K562 (cell line): ENCODE results near the gene FAM186B. TPM values are rescaled to one million over a fixed set of nuclear protein-coding genes. Genes with fewer than 3 reads are reported as not detected.

Source experiments
- BCOR ChIP-seq: fragments of 450-650 bp; IDR thresholded peaks from 2 replicates; pipeline ENCODE4 v1.6.1; 2016
- EZH2 ChIP-seq: IDR thresholded peaks from 2 replicates; pipeline ENCODE4 v1.6.1; 2012; ENCODE audit warnings: low read depth, mild to moderate bottlenecking, inconsistent platforms, low read length, borderline replicate concordance
- FOXM1 ChIP-seq, 2 experiments: fragments of 450-650 bp in 1 of 2; sonication (generic) in 1 of 2; formaldehyde crosslinking in 1 of 2; IDR thresholded peaks; 2 replicates each; pipeline versions ENCODE4 v1.6.1 to v1.9.0; 2017 to 2022; ENCODE audit warnings: low read depth in 2 of 2, mild to moderate bottlenecking in 2 of 2, missing genetic modification reagents in 1 of 2, moderate library complexity in 1 of 2
- GABPA ChIP-seq: fragments of 200-800 bp; sonication (Bioruptor generic); conservative IDR thresholded peaks from 2 replicates; pipeline ENCODE4 v1.6.1; 2016; ENCODE audit warnings: low read depth, missing genetic modification characterization, missing compliant biosample characterization
- HCFC1 ChIP-seq: IDR thresholded peaks from 2 replicates; pipeline ENCODE4 v1.6.1; 2012; ENCODE audit warnings: low read depth, low read length, improper control_type of control experiment
- HMGN3 ChIP-seq: IDR thresholded peaks from 2 replicates; pipeline ENCODE4 v1.6.1; 2011; ENCODE audit warnings: borderline replicate concordance, low read depth, mild to moderate bottlenecking, mixed read lengths, low read length; ENCODE audit not compliant: insufficient read length; ENCODE audit errors: extremely low read depth
- KDM4B ChIP-seq, 2 experiments: fragments of 450-650 bp in 1 of 2; sonication (generic) in 1 of 2; IDR thresholded peaks; 2 replicates each; pipeline ENCODE4 v1.6.1; 2016 to 2017; ENCODE audit warnings: borderline replicate concordance in 2 of 2, antibody characterized with exemption in 1 of 2, low read depth in 1 of 2, mild to moderate bottlenecking in 1 of 2
- MCM5 ChIP-seq: fragments of 450-650 bp; IDR thresholded peaks from 2 replicates; pipeline ENCODE4 v1.6.1; 2016; ENCODE audit warnings: low read depth
- MTA3 ChIP-seq: fragments of 450-650 bp; formaldehyde crosslinking; IDR thresholded peaks from 2 replicates; pipeline ENCODE4 v1.6.1; 2017; ENCODE audit warnings: mild to moderate bottlenecking, borderline replicate concordance
- MXI1 ChIP-seq: IDR thresholded peaks from 2 replicates; pipeline ENCODE4 v1.6.1; 2011; ENCODE audit warnings: low read depth, mild to moderate bottlenecking, improper control_type of control experiment, low read length
- MYC ChIP-seq, 2 experiments: fragments of 250-450 bp in 1 of 2; sonication (Bioruptor Pico) in 1 of 2; IDR thresholded peaks; 2 replicates each; pipeline versions ENCODE4 v1.5.1 to v1.6.1; 2012 to 2021; ENCODE audit warnings: low read depth in 2 of 2, borderline replicate concordance in 1 of 2, improper control_type of control experiment in 1 of 2, low read length in 1 of 2, mild to moderate bottlenecking in 1 of 2, moderate library complexity in 1 of 2
- NFRKB ChIP-seq: fragments of 450-650 bp; IDR thresholded peaks from 2 replicates; pipeline ENCODE4 v1.6.1; 2016; ENCODE audit warnings: low read depth
- NRF1 ChIP-seq, 2 experiments: fragments of 450-650 bp; IDR thresholded peaks in 1 of 2; conservative IDR thresholded peaks in 1 of 2; 2 replicates each; pipeline ENCODE4 v1.6.1; 2014; ENCODE audit warnings: mild to moderate bottlenecking in 2 of 2
- PPARD ChIP-seq: fragments of 250-450 bp; sonication (Bioruptor Pico); IDR thresholded peaks from 2 replicates; pipeline ENCODE4 v1.8.0; 2022; ENCODE audit warnings: inconsistent platforms, mild to moderate bottlenecking, moderate library complexity
- PRMT5 ChIP-seq: sonication (generic); formaldehyde crosslinking; IDR thresholded peaks from 2 replicates; pipeline ENCODE4 v1.5.0; 2020; ENCODE audit warnings: missing genetic modification reagents
- SIN3A ChIP-seq, 2 experiments: fragments of 150-350 bp in 1 of 2; IDR thresholded peaks; 2 replicates each; pipeline ENCODE4 v1.6.1; 2011 to 2016; ENCODE audit warnings: borderline replicate concordance in 2 of 2, low read depth in 2 of 2, low read length in 2 of 2, mild to moderate bottlenecking in 2 of 2, moderate library complexity in 2 of 2; ENCODE audit not compliant: control insufficient read depth in 1 of 2
- TBP ChIP-seq: optimal IDR thresholded peaks from 2 replicates; pipeline ENCODE3; 2011; ENCODE audit warnings: low read depth, low read length, improper control_type of control experiment
- TEAD2 ChIP-seq: fragments of 450-650 bp; IDR thresholded peaks from 2 replicates; pipeline ENCODE4 v1.6.1; 2016; ENCODE audit warnings: missing genetic modification characterization, control low read depth, missing compliant biosample characterization
- YBX1 ChIP-seq: fragments of 450-650 bp; IDR thresholded peaks from 2 replicates; pipeline ENCODE4 v1.7.1; 2016; ENCODE audit warnings: mild to moderate bottlenecking
- ZNF766 ChIP-seq: fragments of 200-800 bp; sonication (Bioruptor generic); conservative IDR thresholded peaks from 2 replicates; pipeline ENCODE4 v1.6.1; 2016; ENCODE audit warnings: missing genetic modification characterization, missing compliant biosample characterization
- polyA plus RNA-seq, 8 experiments: library from polyadenylated mRNA; depleted of rRNA in 4 of 8; stranded (reverse) in 5 of 8; unstranded in 3 of 8; fragments of >200 nt; fragmentation: Nextera tagmentation in 2 of 8; fragmentation: Illumina TruSeq in 1 of 8; extraction: Ambion mirVana in 2 of 8; extraction: Trizol in 1 of 8; gene quantifications; 2 replicates each; pipeline versions ENCODE4 v1.2.1 to v1.2.3, GENCODE V29; 2011 to 2014; ENCODE audit warnings: inconsistent platforms in 1 of 8, missing spikeins in 1 of 8
- total RNA-seq, 7 experiments: library from RNA; depleted of rRNA in 6 of 7; stranded (reverse); fragments of >200 nt in 6 of 7; fragmentation: Illumina TruSeq in 2 of 7; extraction: Trizol in 2 of 7; gene quantifications; 2 replicates each; pipeline versions ENCODE4 v1.2.1 to v1.2.3, GENCODE V29; 2011 to 2021; ENCODE audit warnings: low replicate concordance in 1 of 7
- TF ChIP-seq, protein P1 (sequence below): fragments of 200-800 bp; sonication (Bioruptor generic); IDR thresholded peaks from 2 replicates; pipeline ENCODE4 v1.6.1; 2017; ENCODE audit warnings: missing genetic modification characterization, missing compliant biosample characterization
- TF ChIP-seq, protein P2 (sequence below): fragments of 150-350 bp; IDR thresholded peaks from 2 replicates; pipeline ENCODE4 v1.6.1; 2014; ENCODE audit warnings: low read depth, mild to moderate bottlenecking, low read length, borderline replicate concordance

The FAM186B gene
- total and polyA plus RNA-seq, 9 of the 15 experiments (the other 6 are each of a cell fraction or from before 2014, with no cell fraction given), result 0.07 to 0.42 (median 0.15) TPM

DNA sequence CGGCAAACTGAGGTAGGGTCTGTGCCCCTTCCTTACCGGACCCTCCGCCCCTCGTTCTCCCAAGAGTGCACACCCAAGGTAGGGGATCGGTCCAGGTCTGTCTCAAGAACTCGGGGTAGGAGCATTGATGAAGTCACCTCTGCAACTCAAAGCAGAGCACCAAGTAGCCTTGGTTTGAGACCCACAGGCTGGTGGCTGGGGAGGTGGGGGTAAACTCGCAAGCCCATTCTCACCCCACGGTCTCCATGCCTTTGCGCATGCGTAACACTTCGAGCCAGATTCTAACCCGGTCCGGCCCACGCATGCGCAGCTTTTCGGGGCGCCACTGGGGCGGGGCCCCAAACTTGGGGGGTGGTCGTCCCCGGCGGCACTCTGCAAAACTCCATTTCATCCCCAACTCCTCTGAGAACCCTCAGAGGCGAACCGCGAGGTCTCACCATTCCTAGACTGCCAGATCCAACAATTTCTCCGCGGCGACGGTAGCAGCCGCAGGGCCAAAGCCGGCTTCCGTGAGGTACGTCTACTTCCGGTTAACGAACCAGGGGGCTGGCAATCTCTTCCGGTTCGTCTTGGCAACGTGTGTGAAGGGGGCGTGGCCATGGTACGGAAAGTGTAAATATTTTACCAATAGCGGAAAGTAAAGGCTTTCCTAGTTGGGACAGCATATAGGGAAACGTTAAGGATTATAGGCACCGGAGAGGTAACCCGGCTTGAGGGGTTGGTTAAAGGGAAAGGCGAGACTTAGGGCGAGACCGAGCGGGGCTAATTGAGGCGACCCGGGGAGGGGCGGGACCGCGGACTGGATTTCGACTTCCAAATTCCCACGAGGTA lies 37.6 kb downstream of the FAM186B start, which contains the start of gene MCRS1 (continued):
- TF ChIP-seq, protein P1, sequence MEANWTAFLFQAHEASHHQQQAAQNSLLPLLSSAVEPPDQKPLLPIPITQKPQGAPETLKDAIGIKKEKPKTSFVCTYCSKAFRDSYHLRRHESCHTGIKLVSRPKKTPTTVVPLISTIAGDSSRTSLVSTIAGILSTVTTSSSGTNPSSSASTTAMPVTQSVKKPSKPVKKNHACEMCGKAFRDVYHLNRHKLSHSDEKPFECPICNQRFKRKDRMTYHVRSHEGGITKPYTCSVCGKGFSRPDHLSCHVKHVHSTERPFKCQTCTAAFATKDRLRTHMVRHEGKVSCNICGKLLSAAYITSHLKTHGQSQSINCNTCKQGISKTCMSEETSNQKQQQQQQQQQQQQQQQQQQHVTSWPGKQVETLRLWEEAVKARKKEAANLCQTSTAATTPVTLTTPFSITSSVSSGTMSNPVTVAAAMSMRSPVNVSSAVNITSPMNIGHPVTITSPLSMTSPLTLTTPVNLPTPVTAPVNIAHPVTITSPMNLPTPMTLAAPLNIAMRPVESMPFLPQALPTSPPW, result peak; percentile 80
- TF ChIP-seq NRF1 (conservative IDR thresholded peaks at IDR 0.05 in 1 of 2, IDR thresholded peaks at IDR 0.05 in 1 of 2) (peak; percentile 100), HCFC1 (peak; percentile 83), MTA3 (peak; percentile 82), EZH2 (no peak), MCM5 (no peak), ZNF766 (0 out of 2 replicates have a peak, but pooled peaks have one; percentile 67), HMGN3 (no peak), MYC (IDR thresholded peaks at IDR 0.05; ENCODE audit: low read depth, low read length) (peak; percentile 94), MYC (CRISPR knock-in tag; IDR thresholded peaks at IDR 0.05; ENCODE audit: borderline replicate concordance, low read depth) (no peak; the same call in 1 of the 2 replicates), NFRKB (0 out of 2 replicates have a peak, but pooled peaks have one; percentile 18), MXI1 (peak; percentile 85; the same call in 1 of the 2 replicates), FOXM1 (IDR thresholded peaks at IDR 0.05; ENCODE audit: low read depth) (peak; percentile 25; the same call in 1 of the 2 replicates), FOXM1 (CRISPR knock-in tag; IDR thresholded peaks at IDR 0.05; ENCODE audit: low read depth) (no peak), PPARD (CRISPR knock-in tag) (no peak), TBP (peak; percentile 85), YBX1 (no peak), PRMT5 (CRISPR knock-in tag) (no peak), KDM4B (IDR thresholded peaks at IDR 0.05; ENCODE audit: borderline replicate concordance in 2 of 2, low read depth in 1 of 2) (peak in 1 of 2 experiments; percentile 98; a peak in 2 of 4 replicates), SIN3A (IDR thresholded peaks at IDR 0.05; ENCODE audit: borderline replicate concordance in 2 of 2, control insufficient read depth in 1 of 2, low read depth in 2 of 2, low read length in 2 of 2) (peak; percentile 91 to 95; a peak in 3 of 4 replicates), GABPA (tag) (peak; percentile 100), TEAD2 (tag) (no peak), BCOR (0 out of 2 replicates have a peak, but pooled peaks have one; percentile 27)
- TF ChIP-seq, protein P2, sequence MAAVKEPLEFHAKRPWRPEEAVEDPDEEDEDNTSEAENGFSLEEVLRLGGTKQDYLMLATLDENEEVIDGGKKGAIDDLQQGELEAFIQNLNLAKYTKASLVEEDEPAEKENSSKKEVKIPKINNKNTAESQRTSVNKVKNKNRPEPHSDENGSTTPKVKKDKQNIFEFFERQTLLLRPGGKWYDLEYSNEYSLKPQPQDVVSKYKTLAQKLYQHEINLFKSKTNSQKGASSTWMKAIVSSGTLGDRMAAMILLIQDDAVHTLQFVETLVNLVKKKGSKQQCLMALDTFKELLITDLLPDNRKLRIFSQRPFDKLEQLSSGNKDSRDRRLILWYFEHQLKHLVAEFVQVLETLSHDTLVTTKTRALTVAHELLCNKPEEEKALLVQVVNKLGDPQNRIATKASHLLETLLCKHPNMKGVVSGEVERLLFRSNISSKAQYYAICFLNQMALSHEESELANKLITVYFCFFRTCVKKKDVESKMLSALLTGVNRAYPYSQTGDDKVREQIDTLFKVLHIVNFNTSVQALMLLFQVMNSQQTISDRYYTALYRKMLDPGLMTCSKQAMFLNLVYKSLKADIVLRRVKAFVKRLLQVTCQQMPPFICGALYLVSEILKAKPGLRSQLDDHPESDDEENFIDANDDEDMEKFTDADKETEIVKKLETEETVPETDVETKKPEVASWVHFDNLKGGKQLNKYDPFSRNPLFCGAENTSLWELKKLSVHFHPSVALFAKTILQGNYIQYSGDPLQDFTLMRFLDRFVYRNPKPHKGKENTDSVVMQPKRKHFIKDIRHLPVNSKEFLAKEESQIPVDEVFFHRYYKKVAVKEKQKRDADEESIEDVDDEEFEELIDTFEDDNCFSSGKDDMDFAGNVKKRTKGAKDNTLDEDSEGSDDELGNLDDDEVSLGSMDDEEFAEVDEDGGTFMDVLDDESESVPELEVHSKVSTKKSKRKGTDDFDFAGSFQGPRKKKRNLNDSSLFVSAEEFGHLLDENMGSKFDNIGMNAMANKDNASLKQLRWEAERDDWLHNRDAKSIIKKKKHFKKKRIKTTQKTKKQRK, result no peak
